ENCODE results near the gene SMG6.

DNA sequence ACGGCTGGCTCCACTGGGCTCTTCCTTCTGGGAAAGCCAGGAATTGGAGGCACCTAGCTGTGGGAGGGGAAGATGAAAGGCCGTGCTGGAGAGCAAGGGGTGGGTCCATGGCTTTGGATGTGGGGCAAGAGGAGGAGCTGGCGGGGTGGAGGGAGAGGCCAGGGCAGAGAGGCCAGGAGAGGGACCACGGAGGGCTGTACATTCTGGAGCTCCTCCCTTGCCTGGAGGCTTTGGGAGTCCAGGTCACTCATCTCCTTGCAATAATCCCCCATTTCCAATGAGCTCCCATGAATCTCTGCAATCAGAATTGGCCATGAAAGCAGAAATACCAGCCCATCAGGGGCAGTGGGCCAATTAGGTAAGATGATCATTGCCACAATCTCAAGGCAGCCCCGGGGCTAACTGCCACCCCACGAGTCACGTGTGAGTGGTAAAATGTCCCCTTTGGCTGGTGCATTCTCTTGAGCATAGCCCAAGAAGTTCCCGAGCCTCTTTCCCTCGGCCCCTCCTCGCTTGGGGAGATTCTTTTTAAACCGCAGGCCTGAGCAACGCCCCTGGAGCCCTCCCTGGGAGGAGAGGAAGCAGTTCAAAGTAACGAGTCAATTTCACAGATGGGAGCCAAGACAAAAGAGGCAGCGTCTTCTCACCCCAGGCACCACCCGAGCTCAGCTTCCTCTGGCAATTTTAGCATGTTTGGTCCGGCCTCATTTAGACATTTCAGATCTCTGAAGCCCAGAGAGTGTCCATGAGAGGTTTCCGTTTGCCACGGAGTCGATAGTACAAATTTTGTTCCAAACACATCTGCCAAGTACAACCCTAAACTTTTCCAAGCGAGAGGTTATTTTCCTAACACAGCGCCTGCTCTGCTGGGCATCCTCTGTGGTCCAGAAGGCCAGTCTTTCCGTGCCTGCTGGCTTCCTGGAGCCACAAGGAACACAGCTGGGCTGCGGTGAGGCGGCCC is 291.9 kb downstream of the SMG6 start:
- TF ChIP-seq, protein P1, sequence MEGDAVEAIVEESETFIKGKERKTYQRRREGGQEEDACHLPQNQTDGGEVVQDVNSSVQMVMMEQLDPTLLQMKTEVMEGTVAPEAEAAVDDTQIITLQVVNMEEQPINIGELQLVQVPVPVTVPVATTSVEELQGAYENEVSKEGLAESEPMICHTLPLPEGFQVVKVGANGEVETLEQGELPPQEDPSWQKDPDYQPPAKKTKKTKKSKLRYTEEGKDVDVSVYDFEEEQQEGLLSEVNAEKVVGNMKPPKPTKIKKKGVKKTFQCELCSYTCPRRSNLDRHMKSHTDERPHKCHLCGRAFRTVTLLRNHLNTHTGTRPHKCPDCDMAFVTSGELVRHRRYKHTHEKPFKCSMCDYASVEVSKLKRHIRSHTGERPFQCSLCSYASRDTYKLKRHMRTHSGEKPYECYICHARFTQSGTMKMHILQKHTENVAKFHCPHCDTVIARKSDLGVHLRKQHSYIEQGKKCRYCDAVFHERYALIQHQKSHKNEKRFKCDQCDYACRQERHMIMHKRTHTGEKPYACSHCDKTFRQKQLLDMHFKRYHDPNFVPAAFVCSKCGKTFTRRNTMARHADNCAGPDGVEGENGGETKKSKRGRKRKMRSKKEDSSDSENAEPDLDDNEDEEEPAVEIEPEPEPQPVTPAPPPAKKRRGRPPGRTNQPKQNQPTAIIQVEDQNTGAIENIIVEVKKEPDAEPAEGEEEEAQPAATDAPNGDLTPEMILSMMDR (IDR thresholded peaks at IDR 0.05; ENCODE audit: insufficient read depth, low read length, poor library complexity, severe bottlenecking), result no peak
- TF ChIP-seq EZH2phosphoT487 (conservative IDR thresholded peaks at IDR 0.05; ENCODE audit: low read length), result no peak
